ENCODE data around the gene DLEC1.

The DLEC1 gene

DNA sequence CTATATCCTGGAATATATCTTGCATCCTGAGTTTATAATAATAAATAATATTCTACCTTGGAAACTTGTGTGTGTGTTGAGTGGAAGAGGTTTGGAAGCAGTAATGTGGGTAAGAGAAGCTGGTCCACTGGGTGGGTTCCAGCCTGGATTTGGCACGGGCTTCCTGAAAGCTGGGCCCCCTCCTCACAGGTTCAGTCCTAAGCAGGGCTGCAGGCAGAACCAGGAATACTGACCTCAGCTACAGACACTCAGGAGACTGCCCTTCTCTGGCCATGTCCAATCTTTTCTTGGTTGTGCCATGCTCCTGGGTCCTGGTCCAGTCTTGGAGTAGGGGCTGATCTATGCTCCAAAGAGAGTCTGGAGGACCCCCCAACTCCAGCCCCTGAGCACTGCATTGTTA lies 104.0 kb downstream of the DLEC1 start:
- peaks cover 19% of the 10 kb centered on the region for H3K36me3 Mint-ChIP-seq
- DNase-seq (ENCODE audit: low spot score in 2 of 2), result no peak

DNA sequence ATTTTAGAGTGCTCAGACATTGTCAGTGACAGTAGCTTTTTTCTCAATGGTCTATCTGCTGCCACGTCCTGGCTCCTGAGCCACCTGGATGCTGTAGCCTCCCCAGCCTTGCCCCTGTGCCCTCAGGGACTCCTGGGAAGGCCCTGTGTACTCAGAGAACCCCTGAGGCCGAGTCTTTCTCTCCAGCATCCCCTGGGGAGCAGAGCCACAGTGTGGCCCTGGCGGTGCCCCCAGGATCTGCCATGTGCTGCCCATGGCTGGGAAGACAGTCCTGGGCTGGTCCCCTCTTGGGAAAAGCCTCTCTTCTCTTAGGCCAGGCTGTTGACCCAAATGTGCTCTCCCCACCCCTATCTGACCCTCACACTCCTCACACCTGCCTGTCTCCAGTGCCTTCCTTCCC lies 104.5 kb downstream of the DLEC1 start:
- Mint-ChIP-seq H3K4me3 (no peak overlapping the region), H3K36me3 (peaks cover 14% of the 10 kb centered on the region), H3K4me1 (peaks cover 36% of the 10 kb centered on the region), H3K9me3 (peaks cover 8% of the 10 kb centered on the region), H3K27ac (no peak overlapping the region)
- no peak for ATAC-seq
- no peak for DNase-seq (ENCODE audit: low spot score in 2 of 2)

More for the DNA sequence above, 104.0 kb downstream of the DLEC1 start:
- H3K4me1 Mint-ChIP-seq, result peaks cover 42% of the 10 kb centered on the region
- H3K4me3 Mint-ChIP-seq, result no peak overlapping the region
- no peak for ATAC-seq
- H3K9me3 Mint-ChIP-seq, result peaks cover 8% of the 10 kb centered on the region
- no peak overlapping the region for H3K27ac Mint-ChIP-seq

DNA sequence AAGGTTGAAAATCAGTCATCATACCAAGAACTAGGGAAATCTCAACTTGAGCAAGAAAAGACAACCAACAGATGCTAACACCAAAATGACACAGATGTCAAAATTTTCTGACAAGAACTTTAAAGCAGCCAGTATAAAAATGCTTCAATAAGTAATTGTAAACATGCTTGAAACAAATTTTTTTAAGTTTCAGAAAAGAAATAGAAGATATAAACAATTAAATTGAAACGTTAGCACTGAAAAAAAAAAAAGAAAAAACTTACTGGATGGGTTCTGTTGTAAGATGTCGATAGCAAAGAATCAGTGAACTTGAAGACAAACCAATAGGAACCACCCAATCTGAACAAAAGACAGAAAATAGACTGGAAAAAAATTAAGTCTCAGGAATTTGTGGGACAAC lies 107.5 kb downstream of the DLEC1 start:
- DNase-seq (ENCODE audit: low spot score in 2 of 2) (no peak), ATAC-seq (no peak)
- H3K4me3 Mint-ChIP-seq, result no peak overlapping the region
- peaks cover 8% of the 10 kb centered on the region for H3K9me3 Mint-ChIP-seq
- peaks cover 6% of the 10 kb centered on the region for H3K36me3 Mint-ChIP-seq
- H3K4me1 Mint-ChIP-seq, result peaks cover 24% of the 10 kb centered on the region
- H3K27ac Mint-ChIP-seq, result no peak overlapping the region

DNA sequence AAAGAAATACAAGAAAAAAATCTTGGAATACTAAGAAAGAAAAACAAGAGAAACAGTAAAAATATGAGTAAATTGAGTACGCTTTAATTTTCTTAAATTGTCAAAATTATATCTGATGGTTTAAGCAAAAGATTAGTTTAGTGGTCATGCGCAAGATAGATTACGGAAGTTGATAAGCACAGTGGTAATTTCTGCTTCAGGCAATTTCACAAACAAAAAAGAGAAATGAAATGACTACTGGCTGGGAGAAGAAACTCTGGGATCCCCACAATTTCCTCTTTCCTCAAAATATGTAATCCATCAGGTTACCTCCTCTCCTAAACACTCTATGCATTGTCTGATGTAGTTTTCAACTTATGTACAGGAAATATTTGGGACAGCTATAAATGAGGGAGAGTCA lies 108.4 kb downstream of the DLEC1 start:
- Mint-ChIP-seq H3K9me3 (peaks cover 8% of the 10 kb centered on the region), H3K36me3 (no peaks in the 10 kb centered on the region), H3K4me1 (peaks cover 25% of the 10 kb centered on the region), H3K27ac (no peak overlapping the region), H3K4me3 (no peak overlapping the region)
- ATAC-seq, result no peak
- DNase-seq (ENCODE audit: low spot score in 2 of 2), result no peak

DNA sequence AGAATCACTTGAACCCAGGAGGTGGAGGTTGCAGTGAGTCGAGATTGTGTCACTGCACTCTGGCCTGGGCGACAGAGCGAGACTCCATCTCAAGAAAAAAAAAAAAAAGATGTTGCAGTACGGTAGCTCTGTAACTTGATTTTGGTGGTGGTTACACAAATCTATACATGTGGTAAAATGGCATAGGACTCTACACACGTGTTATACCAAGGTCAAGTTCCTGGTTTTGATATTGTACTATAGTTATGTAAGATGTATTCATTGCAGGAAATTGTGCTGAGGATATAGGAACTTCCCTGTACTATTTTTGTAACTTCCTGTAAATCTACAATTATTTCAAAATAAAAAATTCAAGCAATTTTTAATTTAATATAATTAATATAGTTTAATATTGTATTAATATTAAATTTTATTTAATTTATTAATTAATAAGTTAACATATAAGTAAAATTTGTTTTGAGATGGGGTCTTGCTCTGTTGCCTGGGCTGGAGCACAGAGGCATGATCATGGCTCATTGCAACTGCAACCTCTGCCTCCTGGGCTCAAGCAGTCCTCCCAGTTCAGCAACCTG lies 109.4 kb downstream of the DLEC1 start:
- H3K9me3 Mint-ChIP-seq, result peaks cover 8% of the 10 kb centered on the region
- no peak for ATAC-seq
- peaks cover 34% of the 10 kb centered on the region for H3K4me1 Mint-ChIP-seq

DNA sequence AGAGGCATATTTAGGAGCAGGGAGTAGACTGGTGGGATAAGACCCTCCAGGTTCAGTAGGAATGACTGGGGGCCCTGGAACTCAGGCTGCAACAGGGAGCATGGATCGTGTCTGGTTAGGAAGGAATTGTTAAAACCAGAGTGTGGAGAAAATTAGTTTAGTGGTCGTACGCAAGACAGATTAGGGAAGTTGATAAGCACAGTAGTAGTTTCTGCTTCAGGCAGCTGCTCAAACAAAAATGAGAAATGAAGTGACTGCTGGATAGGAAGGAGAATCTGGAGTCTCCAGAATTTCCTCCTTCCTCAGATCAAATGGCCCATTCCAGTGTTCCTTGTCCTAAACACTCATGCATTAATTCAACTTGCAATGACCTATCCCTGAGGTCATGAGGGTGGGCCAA lies 110.7 kb downstream of the DLEC1 start:
- peaks cover 8% of the 10 kb centered on the region for H3K9me3 Mint-ChIP-seq
- no peaks in the 10 kb centered on the region for H3K36me3 Mint-ChIP-seq
- no peak overlapping the region for H3K27ac Mint-ChIP-seq
- H3K4me3 Mint-ChIP-seq, result no peak overlapping the region
- DNase-seq (ENCODE audit: low spot score in 2 of 2) (peak in 1 of 2 donors; percentile 37), ATAC-seq (no peak)
- H3K4me1 Mint-ChIP-seq, result peaks cover 46% of the 10 kb centered on the region

More for the DNA sequence above, 109.4 kb downstream of the DLEC1 start:
- no peak overlapping the region for H3K27ac Mint-ChIP-seq
- DNase-seq (ENCODE audit: low spot score in 2 of 2), result no peak
- no peaks in the 10 kb centered on the region for H3K36me3 Mint-ChIP-seq
- H3K4me3 Mint-ChIP-seq, result no peak overlapping the region

DNA sequence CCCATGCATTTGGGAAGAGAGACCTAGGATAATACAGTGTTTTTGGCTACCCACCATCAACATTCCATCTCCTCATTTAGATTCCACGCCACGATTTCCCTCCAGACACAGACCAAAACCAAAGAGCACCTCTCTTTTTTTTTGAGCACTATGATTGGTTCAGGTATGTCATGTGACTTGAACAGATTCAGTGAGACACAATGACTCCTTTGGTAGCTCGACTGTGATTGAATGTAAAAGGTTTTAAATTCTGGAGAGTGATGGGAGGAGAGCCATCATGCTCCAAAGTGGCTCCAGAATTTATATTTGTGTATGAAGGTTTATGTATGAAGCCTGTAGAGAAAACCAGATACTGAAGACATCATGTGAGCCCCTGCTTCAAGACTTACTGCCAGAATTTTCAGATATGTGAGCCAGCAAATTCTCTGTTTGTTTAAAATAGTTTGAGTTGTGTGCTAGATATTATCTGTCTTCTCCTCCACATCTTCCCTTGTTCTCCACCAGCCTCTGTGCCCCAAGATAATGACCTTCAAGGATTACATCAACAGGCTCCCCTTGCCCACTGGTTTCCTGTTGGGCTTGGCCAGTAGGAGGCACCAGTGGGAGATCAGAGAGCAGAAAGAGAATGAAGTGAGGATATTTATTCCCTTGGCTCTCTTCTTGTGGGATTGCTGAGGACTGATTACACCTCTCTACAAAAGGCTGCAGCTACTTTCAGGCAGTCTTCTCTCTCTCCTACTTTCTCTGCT lies 111.9 kb downstream of the DLEC1 start:
- peaks cover 8% of the 10 kb centered on the region for H3K9me3 Mint-ChIP-seq
- H3K4me3 Mint-ChIP-seq, result no peak overlapping the region
- H3K36me3 Mint-ChIP-seq, result no peaks in the 10 kb centered on the region
- ATAC-seq (no peak), DNase-seq (ENCODE audit: low spot score in 2 of 2) (peak in 1 of 2 donors; percentile 35)
- peaks cover 55% of the 10 kb centered on the region for H3K4me1 Mint-ChIP-seq
- peak overlapping the region; percentile 58 for H3K27ac Mint-ChIP-seq

DNA sequence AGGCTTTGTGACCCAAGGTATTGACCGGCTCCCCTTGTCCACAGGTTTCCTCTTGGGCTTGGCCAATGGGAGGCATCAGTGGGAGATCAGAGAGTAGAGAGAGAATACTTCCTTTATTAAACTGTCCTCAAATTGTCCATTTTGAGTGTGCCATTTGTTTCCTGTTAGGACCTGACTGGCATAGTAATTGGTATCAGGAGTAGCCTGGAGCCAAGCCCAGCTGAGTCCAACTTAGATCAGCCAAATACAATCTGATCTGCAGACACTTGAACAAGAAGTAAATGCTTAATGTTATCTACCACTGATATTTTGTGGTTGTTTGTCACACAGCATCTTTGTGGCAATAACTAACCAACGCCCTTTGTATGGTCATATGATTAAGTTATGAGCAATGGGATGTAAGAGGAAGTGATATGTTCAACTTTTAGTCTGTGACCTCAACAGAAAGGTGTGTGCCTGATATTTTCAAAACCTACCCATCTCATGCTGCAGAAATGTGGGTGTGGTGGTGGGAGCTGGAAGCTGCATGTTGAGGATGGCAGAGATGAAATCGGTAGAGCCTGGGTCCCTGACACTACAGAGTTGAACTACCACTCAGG lies 112.8 kb downstream of the DLEC1 start:
- H3K36me3 Mint-ChIP-seq, result no peaks in the 10 kb centered on the region
- H3K27ac Mint-ChIP-seq, result peak overlapping the region; percentile 58
- no peak overlapping the region for H3K4me3 Mint-ChIP-seq
- peaks cover 55% of the 10 kb centered on the region for H3K4me1 Mint-ChIP-seq
- DNase-seq (ENCODE audit: low spot score in 2 of 2), result peak; percentile 0 to 43
- peak; percentile 91 for ATAC-seq
- peaks cover 6% of the 10 kb centered on the region for H3K9me3 Mint-ChIP-seq

DNA sequence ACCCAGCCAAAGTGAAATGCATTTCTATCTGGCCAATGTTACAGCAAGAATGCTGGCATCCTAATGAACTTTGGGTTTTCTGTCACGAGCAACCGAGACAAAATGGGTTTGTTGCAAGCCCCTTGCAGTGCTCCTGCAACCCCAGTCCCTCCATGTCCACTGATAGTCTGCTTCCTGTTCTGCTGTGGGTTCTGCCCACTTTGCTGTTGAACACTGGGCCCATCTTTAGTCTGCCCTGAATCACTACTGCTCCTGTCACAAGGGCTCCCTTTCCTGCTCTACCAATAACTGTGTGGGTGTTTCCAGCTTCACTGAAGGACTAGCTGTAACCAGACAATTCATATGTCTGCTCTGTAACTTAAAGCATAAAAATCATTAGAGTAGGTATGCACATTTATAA lies 113.6 kb downstream of the DLEC1 start:
- Mint-ChIP-seq H3K9me3 (no peaks in the 10 kb centered on the region), H3K4me3 (no peak overlapping the region), H3K4me1 (peaks cover 55% of the 10 kb centered on the region)

DNA sequence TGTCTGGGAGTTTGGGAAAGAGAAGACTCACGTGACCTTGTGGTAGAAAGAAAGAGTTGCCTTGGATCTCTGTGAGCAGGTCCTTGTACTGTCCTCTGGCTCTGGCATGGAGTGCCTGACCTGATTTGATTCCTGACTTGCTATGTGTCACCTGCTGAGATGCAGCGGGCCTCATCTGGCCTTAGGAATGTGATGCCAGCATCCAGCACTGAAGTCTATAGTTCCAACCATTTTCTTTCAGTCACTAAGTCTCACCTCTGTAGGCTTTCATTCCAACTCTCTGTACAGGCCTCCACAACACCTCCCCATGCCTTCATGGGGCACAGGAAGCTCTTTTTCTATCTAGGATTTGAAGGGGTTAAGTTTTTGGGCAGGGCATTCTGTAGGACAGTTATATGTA lies 114.2 kb downstream of the DLEC1 start:
- Mint-ChIP-seq H3K36me3 (no peaks in the 10 kb centered on the region), H3K4me3 (no peak overlapping the region), H3K9me3 (no peaks in the 10 kb centered on the region), H3K27ac (peak overlapping the region; percentile 60), H3K4me1 (peaks cover 55% of the 10 kb centered on the region)
- ATAC-seq, result no peak
- DNase-seq (ENCODE audit: low spot score in 2 of 2), result peak in 1 of 2 donors; percentile 34

More for the DNA sequence above, 113.6 kb downstream of the DLEC1 start:
- Mint-ChIP-seq H3K27ac (no peak overlapping the region), H3K36me3 (no peaks in the 10 kb centered on the region)
- ATAC-seq (peak; percentile 52), DNase-seq (ENCODE audit: low spot score in 2 of 2) (peak in 1 of 2 donors; percentile 43)

DNA sequence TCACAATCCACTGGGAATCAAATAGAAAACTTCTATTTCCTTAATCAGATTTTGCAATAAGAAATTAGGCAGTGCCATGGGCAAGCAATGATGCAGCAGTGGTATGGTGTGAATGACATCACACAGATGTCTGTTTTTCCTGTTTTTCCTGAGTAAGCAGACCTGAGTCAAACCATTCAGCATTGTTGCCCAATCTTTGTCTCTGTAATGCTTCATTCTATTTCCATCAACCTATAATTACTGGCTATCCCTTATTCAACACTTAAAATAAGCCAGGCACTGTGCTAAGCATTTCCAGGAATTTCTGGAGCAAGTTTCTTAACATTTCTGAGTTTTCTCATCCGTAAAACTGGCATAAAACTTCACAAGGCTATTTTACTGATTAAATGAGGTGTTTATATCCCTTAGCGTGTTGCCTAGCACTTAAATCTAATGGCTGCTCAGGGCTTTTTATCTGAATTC lies 115.1 kb downstream of the DLEC1 start:
- ATAC-seq (peak; percentile 71), DNase-seq (ENCODE audit: low spot score in 2 of 2) (peak in 1 of 2 donors; percentile 36)
- Mint-ChIP-seq H3K4me1 (peaks cover 55% of the 10 kb centered on the region), H3K4me3 (no peak overlapping the region), H3K9me3 (no peaks in the 10 kb centered on the region), H3K36me3 (no peaks in the 10 kb centered on the region), H3K27ac (peak overlapping the region; percentile 60)

DNA sequence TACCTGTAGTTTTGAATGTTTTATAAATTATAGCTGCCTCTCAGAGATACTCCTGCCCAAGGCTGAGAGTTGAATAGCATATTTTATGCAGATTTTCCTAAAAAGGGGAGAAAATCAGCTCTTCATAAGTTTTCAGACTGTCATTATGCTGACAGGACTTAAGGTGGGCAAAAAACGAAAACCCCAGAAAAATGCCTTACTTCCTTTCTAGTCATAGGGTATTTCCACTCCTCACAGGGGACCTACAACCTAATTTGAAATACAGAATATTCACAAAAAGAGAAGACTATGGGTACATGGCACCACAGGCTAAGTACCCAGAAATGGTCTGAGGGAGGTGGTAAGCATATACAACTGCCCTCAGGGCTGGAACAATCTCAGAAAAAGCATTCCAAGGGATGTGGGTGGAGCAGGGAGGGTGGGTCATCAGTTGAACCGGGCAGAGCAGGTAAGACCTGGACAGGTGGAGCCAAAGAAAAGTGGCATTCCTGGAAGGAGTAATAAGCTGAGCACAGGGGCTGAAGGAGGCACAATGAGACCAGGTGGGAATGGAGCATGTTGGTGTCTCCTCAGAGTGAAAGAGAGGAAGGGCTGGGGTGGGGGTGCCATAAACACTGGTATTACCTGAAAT lies 115.7 kb downstream of the DLEC1 start:
- H3K36me3 Mint-ChIP-seq, result no peaks in the 10 kb centered on the region
- no peak overlapping the region for H3K4me3 Mint-ChIP-seq
- H3K9me3 Mint-ChIP-seq, result no peaks in the 10 kb centered on the region
- DNase-seq (ENCODE audit: low spot score in 2 of 2), result peak in 1 of 2 donors; percentile 48
- peak overlapping the region; percentile 60 for H3K27ac Mint-ChIP-seq
- H3K4me1 Mint-ChIP-seq, result peaks cover 49% of the 10 kb centered on the region
- ATAC-seq, result no peak

DNA sequence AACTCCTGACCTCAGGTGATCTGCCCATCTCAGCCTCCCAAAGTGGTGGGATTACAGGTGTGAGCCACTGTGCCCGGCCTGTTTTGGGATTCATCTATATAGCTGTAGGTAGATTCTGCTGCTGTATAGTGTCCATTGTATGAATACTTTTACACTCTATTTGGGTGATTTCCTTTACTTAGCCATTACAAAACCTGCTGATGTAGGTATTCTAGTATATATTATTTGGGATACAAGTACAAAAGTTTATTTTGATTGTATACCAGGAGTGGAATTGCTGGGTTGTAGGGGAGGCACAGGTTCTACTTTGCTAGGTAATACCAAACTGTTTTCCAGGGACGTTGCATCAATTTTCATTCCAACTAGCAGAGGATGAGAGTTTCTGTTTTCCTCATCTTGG lies 116.8 kb downstream of the DLEC1 start:
- Mint-ChIP-seq H3K9me3 (no peaks in the 10 kb centered on the region), H3K4me1 (peaks cover 46% of the 10 kb centered on the region), H3K36me3 (no peaks in the 10 kb centered on the region), H3K4me3 (no peak overlapping the region), H3K27ac (peak overlapping the region; percentile 60)
- DNase-seq (ENCODE audit: low spot score in 2 of 2) (peak in 1 of 2 donors; percentile 30), ATAC-seq (no peak)

DNA sequence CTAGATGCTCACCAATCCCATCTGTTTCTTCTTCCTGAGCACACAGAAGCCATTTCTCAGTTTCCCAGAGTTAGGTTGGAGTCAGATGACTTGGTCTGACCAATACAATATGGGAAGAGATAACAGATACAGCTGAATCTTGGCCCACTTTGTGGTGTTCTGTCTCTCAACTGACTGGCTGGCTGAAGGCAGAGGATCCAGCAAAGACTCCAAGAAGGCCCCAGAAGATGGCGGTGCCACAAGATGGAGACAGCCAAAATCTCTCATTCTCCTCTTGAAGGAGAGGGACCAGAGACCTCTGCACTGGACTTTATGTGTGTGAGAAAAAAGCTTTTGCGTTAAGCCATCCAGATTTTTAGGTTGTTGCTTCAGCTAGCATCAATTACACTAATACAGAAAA lies 118.1 kb downstream of the DLEC1 start:
- Mint-ChIP-seq H3K27ac (no peak overlapping the region), H3K4me3 (no peak overlapping the region), H3K4me1 (peaks cover 33% of the 10 kb centered on the region), H3K36me3 (no peaks in the 10 kb centered on the region), H3K9me3 (no peaks in the 10 kb centered on the region)
- DNase-seq (ENCODE audit: low spot score in 2 of 2) (peak in 1 of 2 donors; percentile 26), ATAC-seq (no peak)

DNA sequence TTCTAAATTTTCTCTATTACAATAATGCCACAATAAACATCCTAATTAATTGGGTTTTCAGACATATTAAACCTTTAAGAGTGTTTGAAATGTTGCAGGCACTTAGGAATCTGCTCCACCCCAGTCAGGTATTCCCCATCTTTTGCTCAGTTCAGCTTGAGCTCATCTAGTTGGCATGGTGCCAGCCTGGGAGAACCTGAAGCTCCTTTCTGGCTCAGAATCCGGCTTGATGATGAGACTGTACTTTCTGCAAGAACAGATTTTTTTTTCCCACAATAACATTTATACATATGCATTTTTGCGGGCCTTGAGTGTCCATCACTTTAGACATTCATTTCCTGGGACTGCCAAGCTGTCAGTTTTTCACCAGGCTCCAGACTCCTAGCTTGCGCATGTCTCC lies 118.6 kb downstream of the DLEC1 start:
- DNase-seq (ENCODE audit: low spot score in 2 of 2) (peak in 1 of 2 donors; percentile 37), ATAC-seq (no peak)
- H3K27ac Mint-ChIP-seq, result no peak overlapping the region
- no peaks in the 10 kb centered on the region for H3K36me3 Mint-ChIP-seq
- H3K9me3 Mint-ChIP-seq, result no peaks in the 10 kb centered on the region
- H3K4me3 Mint-ChIP-seq, result no peak overlapping the region
- peaks cover 28% of the 10 kb centered on the region for H3K4me1 Mint-ChIP-seq

Data from stimulated activated effector memory CD8-positive, alpha-beta T cell treated with anti-CD3 and anti-CD28 coated beads, Interleukin-12 subunit alpha, Interleukin-12 subunit beta, amount 100 ng/mL, for 72 hours (primary cell).